ENCODE data around the gene RPL3.

RPL3 gene

GRCh38 chr22:39297490-39298240 is 21.8 kb downstream of the RPL3 start:
- no peak for DNase-seq

DNA sequence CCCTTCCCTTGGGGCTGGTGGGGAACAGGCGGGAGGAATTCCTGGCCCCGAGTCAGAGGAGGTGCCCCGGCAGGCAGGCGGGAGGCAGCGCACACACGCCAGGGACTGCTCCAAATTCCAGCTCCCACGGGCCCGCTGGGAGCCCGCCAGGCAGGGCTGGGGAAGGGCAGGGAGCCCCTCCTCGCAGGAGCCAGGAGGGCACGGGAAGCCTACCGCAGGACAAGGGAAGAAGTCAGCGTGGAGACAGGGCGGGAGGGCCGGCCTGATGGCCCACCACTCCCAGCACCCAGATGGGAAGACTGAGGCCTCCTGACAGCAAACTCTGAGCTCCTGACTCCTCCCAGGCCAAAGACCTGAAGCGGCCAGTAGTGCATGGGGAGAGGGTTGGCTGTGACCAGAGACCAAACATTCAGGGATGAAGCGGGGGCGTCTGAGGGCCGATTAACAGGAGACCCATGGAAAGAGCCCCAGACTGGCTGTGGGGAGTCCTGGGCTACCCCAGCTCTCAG is 22.4 kb downstream of the RPL3 start:
- no peak for DNase-seq

GRCh38 chr22:39296535-39296934 is 22.9 kb downstream of the RPL3 start:
- DNase-seq, result no peak

- DNase-seq, result no peak
Observed at GRCh38 chr22:39294571-39295468, 24.6 kb downstream of the RPL3 start.

DNA sequence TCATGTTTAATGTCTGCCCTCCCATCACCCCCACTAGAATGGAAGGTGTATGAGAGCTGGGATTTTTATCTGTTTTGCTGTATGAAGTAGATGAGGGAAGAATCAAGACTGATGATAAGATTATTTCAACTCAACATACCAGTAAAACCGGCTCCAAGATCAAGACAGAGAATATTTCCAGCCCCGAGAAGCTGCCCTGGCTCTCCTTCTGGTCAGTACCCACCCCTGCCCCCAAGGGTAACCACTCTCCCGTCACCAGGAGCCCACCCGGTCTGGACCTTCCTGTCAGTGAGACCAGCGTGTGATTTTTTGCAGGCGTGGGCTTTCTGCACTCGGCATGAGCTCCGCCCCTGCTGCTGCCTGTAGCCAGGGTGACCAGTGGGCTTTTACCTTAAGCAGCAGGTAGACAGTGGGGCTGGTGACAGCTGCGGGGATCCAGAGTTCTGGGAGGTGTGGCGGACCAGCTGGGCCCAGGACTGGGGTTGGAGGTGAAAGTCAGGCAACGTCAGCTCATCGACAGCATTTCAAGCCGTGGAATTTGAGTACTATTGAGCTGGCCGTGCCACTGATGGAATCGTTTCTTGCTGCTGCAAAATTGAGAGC is 25.6 kb downstream of the RPL3 start:
- no peak for DNase-seq

DNA sequence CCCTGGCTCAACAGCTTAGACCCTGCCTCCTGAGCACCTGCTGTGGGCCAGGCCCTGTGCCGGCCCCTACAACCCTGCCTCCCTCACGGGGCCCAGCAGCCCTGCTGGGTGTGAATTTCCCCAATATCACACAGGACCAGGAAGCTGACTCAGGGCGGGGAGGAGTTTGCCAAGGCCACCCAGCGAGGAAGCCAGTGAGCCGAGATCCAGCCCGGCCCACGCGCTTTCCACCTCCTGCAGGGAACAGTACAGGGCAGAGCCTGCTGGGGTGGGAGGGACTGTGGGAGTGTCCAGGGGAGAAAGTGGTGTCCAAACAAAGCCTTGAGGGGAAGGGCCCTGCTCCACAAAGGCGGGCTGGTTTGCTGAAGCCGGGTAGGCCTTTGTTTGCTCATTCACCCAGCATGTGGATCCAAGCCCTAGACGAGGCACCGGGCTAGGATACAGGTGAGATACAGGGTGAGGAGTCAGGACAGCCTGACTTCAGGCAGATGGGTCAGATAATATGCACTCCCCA is 26.8 kb downstream of the RPL3 start:
- no peak for DNase-seq

GRCh38 chr22:39292031-39292462 is 27.4 kb downstream of the RPL3 start:
- DNase-seq, result no peak

DNA sequence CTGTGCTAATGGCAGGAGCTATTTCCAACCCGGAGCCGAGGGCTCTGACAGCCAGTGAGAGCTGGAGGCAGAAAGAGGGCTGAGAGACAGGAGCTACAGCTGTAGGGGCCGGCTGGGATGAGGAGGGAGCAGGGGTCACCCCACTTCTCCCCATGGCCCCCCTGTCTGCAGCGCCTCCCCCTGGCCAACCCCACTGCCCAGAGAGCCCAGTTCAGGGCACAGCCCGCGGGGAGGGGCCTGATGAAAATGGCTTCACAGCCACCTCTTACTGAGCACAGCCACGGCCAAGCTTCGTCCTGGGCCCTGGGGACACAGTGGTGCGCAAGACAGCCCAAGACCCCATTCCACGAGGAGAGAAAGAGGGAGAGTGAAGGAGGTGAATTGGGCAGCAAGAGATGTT is 27.9 kb downstream of the RPL3 start:
- no peak for DNase-seq

- no peak for DNase-seq
Observed at GRCh38 chr22:39290724-39291161, 28.7 kb downstream of the RPL3 start.

DNA sequence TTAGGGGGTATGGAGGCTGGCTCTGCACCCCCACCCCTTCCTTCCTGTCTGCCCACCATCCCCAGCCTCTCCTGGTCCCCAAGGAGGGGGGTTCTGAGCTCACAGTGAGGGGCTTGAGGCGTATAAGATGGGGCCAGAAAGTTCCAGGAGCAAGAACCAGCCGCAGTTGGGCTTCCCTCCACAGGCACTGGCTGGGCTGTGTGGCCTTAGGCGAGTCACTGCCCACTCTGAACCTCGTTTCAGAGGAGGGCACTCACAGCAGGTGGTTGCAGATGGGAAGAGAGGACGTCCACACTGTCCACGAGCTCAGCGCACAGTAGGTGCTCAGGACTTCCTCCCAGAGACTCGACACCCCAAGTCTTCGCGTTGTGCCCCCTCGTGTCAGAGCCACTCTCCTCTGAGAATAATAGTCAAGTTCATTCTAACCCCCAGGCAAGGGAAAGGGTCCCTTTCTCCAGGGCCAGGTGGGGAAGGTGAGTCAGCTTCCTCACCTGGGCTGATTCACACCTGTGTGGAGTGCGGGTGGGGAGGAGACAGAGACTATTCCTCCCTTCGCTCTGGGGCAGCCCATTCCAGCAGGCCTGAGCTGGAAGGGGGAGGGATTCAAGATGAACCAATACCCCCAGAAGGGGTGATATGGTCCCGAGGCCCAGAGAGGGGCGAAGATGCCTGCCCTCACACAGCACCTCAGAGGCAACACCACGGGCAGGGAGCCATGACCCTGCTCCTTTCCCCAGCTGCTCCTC is 29.3 kb downstream of the RPL3 start:
- DNase-seq, result no peak

GRCh38 chr22:39289533-39289932 is 29.9 kb downstream of the RPL3 start:
- DNase-seq, result no peak

GRCh38 chr22:39288135-39288898 is 31.1 kb downstream of the RPL3 start:
- no peak for DNase-seq

- no peak for DNase-seq
Observed at GRCh38 chr22:39287076-39287725, 32.2 kb downstream of the RPL3 start.

GRCh38 chr22:39284983-39285382 is 34.4 kb downstream of the RPL3 start:
- no peak for DNase-seq

DNA sequence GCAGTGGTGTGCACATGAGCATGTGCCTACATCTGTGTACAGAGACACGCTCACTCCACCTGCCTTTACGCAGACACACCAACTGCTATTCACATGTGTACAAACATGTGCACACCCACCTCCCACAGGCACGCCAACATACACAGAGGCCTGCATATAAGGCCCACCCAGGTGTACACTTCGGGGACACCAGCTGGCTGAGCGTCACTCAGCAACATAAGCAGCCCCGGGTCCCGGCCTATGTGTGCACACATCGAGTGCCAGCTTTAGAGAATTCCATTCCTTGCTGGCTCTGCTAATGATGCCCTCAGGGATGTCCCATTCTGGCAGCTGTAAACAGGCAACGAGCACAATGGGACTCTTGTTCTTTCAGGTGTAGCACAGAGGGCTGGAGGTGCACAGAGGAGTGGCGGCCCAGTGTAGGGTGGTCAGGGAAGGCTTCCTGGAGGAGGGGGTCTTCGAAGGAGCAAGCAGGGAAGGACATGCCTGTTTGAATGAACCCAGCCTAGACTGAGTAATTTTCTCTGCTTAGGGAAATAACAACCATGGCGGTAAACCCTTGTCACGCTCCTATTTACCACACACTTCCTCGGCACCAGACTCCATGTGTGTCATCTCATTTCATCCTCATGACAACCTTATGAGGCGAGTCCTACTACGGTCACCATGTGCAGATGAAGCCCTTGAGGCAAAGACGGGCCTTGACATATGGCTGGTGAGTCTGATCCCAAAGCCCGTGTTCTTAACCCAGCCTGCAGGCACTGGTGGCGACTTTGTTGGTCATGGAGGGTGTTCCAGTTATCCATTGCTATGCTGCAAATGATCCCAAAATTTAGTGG is 35.1 kb downstream of the RPL3 start:
- no peak for DNase-seq

DNA sequence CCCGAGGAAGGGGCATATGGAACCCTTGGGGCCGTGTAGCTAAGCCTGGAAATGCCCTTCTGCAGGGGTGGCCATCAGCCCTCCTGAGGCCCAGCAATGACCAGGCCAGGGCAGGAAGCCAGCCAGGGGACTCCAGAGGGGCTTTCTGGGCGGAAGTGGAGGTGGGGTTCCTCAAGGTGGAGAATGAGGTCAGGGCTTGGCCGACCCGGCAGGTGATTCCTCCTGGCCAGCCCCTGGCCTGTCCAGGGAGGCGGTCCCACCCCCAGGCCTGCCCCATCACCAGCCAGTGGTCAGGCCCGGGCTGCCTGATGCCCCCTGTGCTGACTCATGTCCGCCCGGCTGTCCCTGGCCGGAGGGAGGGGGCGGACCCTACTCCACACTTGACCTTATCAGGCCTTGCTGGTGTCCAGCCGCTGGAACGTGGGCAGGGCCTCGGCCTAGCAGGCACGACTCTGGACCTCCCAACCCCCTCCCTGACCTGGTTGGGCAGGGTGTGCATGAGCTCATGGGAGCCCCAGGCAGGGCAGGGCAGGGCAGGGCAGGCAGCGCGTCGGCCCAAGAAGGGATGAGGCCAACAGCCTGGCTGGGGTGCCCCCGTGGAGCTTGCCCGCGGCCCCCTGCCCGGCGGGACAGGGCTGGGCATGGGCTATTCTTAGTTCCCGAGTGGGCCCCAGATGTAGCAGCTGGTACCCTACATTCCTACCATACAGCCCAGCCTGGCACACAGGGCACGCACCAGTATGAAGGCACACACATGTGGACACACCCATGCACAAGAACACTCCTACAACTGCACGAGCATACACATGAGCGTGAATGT is 35.9 kb downstream of the RPL3 start:
- DNase-seq, result no peak

- DNase-seq, result no peak
Observed at GRCh38 chr22:39282645-39283321, 36.6 kb downstream of the RPL3 start.

- no peak for DNase-seq
Observed at GRCh38 chr22:39281126-39281525, 38.3 kb downstream of the RPL3 start.

- DNase-seq, result no peak
Observed at GRCh38 chr22:39280250-39280649, 39.2 kb downstream of the RPL3 start.
